Left ventricle myocardium inferior (tissue), 1 donor: Measurements from ENCODE around the gene SCGB1C1. TPM values are rescaled to one million over a fixed set of nuclear protein-coding genes. Genes with fewer than 3 reads are reported as not detected.
A peak's percentile ranks its signal among the peaks of the same experiment; 100 is the strongest.

ENCODE experiments used
- DNase-seq: peaks from one replicate; pipeline ENCODE4 v3.0.0-alpha.2; 2020
- H3K27ac ChIP-seq: fragments of 200-600 bp; replicated peaks from 2 replicates; pipeline ENCODE4 v1.8.0; 2021
- H3K27me3 ChIP-seq: fragments of 200-600 bp; 2 replicates; pipeline ENCODE4 v1.8.0; 2021; ENCODE audit warnings: low read depth
- H3K36me3 ChIP-seq: fragments of 200-600 bp; 2 replicates; pipeline ENCODE4 v1.8.0; 2021
- H3K4me1 ChIP-seq: fragments of 200-600 bp; 2 replicates; pipeline ENCODE4 v1.8.0; 2021
- H3K4me3 ChIP-seq: fragments of 200-600 bp; 2 replicates; pipeline ENCODE4 v1.8.0; 2021; ENCODE audit warnings: mild to moderate bottlenecking, moderate library complexity
- H3K9me3 ChIP-seq: fragments of 200-600 bp; replicated peaks from 2 replicates; pipeline ENCODE4 v1.8.0; 2021
- CTCF ChIP-seq: fragments of 200-600 bp; IDR thresholded peaks from 2 replicates; pipeline ENCODE4 v1.8.0; 2021; ENCODE audit warnings: antibody characterized with exemption, mild to moderate bottlenecking, borderline replicate concordance
- intact Hi-C: fragments of 100-400 bp; cut with micrococcal nuclease; formaldehyde crosslinking; loops from one replicate; pipeline ENCODE4 v1.11.0; 2022
- total RNA-seq: library from RNA; stranded (reverse); fragmentation: NEBNext Ultra II Directional; extraction: Animal tissue kit (Norgen Biotek cat#: 25700); gene quantifications from one replicate; pipeline ENCODE4 v1.2.1, GENCODE V29; 2021
- donor health status: DM: no; HTN: yes; CAD: no; lungs with severe emphysema.

The SCGB1C1 gene
- total RNA-seq, 1 donor from 2014 or later, result not detected

- Histone ChIP-seq H3K4me1 (peaks cover 14% of the 10 kb centered on the region), H3K27me3 (no peaks in the 10 kb centered on the region), H3K36me3 (peaks cover 22% of the 10 kb centered on the region), H3K9me3 (no peaks in the 10 kb centered on the region), H3K4me3 (no peak overlapping the region), H3K27ac (no peak overlapping the region)
- intact Hi-C loops, result no loop called here
- no peak for TF ChIP-seq CTCF
- DNase-seq, result no peak
Measured at GRCh38 chr11:225734-226453, 33.0 kb downstream of the SCGB1C1 start.

GRCh38 chr11:227824-228379, 35.0 kb downstream of the SCGB1C1 start:
- DNase-seq, result no peak
- Histone ChIP-seq H3K9me3 (no peaks in the 10 kb centered on the region), H3K27ac (no peak overlapping the region), H3K4me3 (no peak overlapping the region), H3K27me3 (no peaks in the 10 kb centered on the region), H3K4me1 (peaks cover 14% of the 10 kb centered on the region), H3K36me3 (peaks cover 12% of the 10 kb centered on the region)
- no peak for TF ChIP-seq CTCF
- intact Hi-C loops, result no loop called here

- no peak overlapping the region for H3K27ac ChIP-seq
- intact Hi-C loops, result no loop called here
- peaks cover 16% of the 10 kb centered on the region for H3K36me3 ChIP-seq
- H3K9me3 ChIP-seq, result no peaks in the 10 kb centered on the region
- H3K4me1 ChIP-seq, result peaks cover 19% of the 10 kb centered on the region
- TF ChIP-seq CTCF, result no peak
- DNase-seq, result no peak
- H3K4me3 ChIP-seq, result no peak overlapping the region
- no peaks in the 10 kb centered on the region for H3K27me3 ChIP-seq
Measured at GRCh38 chr11:230431-230830, 37.6 kb downstream of the SCGB1C1 start.

GRCh38 chr11:232783-233565, 40.1 kb downstream of the SCGB1C1 start:
- Histone ChIP-seq H3K27me3 (no peaks in the 10 kb centered on the region), H3K9me3 (no peaks in the 10 kb centered on the region), H3K27ac (no peak overlapping the region), H3K4me1 (peaks cover 37% of the 10 kb centered on the region), H3K4me3 (no peak overlapping the region), H3K36me3 (peaks cover 16% of the 10 kb centered on the region)
- DNase-seq, result no peak
- TF ChIP-seq CTCF, result no peak
- intact Hi-C loops, result no loop called here

GRCh38 chr11:235180-235579, 42.3 kb downstream of the SCGB1C1 start:
- intact Hi-C loops, result no loop called here
- no peak for DNase-seq
- Histone ChIP-seq H3K36me3 (peaks cover 14% of the 10 kb centered on the region), H3K9me3 (no peaks in the 10 kb centered on the region), H3K4me3 (peak overlapping the region; percentile 99), H3K27me3 (no peaks in the 10 kb centered on the region), H3K27ac (peak overlapping the region; percentile 99), H3K4me1 (peaks cover 51% of the 10 kb centered on the region)
- TF ChIP-seq CTCF, result no peak
